Head of caudate nucleus (tissue), 42 donors: Measurements from ENCODE around the gene NAXD.
"Not testable (repeated sequence)": the region's sequence is repeated elsewhere in the genome, so short reads cannot be mapped to it uniquely, and the experiment has no call there.

Experiments
- DNase-seq, 42 donors: peaks; one replicate each; pipeline versions ENCODE4 v3.0.0 to v3.0.0-alpha.2; 2020 to 2021; ENCODE audit warnings: mixed read lengths in 7 of 42
- intact Hi-C: fragments of 100-400 bp; cut with DNase I; formaldehyde crosslinking; loops from one replicate; pipeline ENCODE4 v1.15.0; 2022

The NAXD gene

GRCh38 chr13:110651726-110652230, 36.4 kb downstream of the NAXD start:
- DNase-seq = peak in 1 of 42 donors; percentile 20
- intact Hi-C loops = no loop called here

DNA sequence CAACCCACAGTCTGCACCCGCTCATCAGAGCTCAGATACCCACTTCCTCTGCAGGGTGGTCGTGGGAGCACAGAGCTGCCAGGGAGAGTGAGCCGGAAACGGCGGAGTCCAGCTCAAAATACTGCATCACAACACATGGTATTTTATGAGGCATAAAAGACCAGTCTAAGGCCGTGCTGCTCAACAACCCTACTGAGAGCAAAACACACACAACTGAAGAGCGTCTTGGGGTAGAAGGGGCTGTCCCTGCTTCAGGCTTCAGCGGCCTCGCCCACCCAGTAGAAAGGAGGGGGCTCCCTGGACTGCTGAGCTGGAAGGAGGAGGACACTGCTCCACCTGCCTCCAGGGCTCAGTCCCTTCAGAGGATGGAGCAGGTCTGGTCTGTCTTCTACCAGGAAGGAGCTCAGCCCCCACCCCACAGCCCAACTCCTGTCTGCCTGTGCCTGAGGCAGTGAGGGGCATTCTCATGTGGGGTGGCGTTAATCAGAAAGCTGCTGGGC, 36.9 kb downstream of the NAXD start:
- intact Hi-C loops = no loop called here
- DNase-seq = peak in 1 of 42 donors; percentile 15

GRCh38 chr13:110652764-110653163, 37.4 kb downstream of the NAXD start:
- DNase-seq = no peak
- intact Hi-C loops = no loop called here

GRCh38 chr13:110653271-110653670, 37.9 kb downstream of the NAXD start:
- intact Hi-C loops = no loop called here
- DNase-seq = no peak

DNA sequence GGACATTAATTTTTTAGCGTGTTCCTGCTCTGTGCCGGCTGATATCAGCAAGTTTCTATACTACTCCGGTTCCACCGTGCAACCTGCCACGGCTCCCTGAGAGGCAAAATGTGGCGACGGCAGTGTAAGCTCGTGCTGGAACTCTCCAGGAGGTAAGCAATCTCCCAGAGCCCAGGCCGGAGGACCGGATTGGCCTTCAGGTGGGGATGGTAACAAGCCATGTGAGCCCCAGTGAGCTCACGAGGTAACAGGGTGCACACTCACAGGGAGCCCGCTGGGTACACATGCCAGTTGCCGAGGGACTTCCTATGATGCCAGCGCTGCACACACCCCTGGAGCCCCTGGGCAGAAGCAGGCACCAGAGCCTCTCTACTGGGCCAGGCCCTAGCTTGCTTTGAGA, 38.5 kb downstream of the NAXD start:
- no peak for DNase-seq
- intact Hi-C loops = no loop called here

- DNase-seq = peak in 2 of 42 donors; percentile 7 to 25
- intact Hi-C loops = no loop called here
Measured at GRCh38 chr13:110657196-110657595, 41.9 kb downstream of the NAXD start.

DNA sequence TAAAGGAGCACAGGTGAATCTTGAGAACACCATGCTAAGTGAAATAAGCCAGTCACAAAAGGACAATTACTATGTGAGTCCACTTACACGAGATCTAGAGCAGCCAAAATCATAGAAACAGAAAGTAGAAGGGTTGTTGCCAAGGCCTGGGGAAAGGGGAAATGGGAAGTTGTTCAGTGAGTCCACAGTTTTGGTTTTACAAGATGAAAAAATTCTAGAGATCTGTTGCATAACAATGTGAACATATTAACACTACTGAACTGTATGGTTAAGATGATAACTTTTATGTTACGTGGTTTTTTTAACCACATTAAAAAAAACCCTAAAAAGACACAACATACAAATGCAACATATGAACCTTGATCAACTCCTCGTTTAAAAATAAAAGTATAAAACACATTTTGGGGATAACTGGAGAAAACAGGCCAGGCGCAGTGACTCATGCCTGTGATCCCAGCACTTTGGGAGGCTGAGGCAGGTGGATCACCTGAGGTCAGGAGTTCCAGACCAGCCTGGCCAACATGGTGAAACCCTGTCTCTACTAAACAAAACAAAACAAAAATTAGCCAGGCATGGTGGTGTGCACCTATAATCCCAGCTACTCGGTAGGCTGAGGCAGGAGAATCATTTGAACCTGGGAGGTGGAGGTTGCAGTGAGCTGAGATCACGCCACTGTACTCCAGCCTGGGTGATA, 43.0 kb downstream of the NAXD start:
- DNase-seq = peak in 1 of 42 donors; percentile 22
- intact Hi-C loops = not testable (repeated sequence)

DNA sequence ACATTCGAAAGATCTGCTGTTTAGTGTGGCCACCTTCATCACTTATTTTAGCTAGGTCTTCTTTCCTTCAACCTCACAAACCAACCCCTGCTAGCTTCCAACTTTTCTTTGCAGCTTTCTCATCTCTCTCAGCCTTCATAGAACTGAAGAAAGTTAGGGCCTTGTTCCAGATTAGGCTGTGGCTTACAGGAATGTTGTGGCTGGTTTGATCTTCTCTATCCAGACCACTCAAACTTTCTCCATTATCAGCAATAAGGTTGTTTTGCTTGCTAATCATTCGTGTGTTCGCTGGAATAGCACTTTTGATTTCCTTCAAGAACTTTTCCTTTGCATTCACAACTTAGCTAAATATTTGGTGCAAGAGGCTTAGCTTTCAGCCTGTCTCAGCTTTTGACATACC, 45.9 kb downstream of the NAXD start:
- no peak for DNase-seq
- intact Hi-C loops = no loop called here

DNA sequence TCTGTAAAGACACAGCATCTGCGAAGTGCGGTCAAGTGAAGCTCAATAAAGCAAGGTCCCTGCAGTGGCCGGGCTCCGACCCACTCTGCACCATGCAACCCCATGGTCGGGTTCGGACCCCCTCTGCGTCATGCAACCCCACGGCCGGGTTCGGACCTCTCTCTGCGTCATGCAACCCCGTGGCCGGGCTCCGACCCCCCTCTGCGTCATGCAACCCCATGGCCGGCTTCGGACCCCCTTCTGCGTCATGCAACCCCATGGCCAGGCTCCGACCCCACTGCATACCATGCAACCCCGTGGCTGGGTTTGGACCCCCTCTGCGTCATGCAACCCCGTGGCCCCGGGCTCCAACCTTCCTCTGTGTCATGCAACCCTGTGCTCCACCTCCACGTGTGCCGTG, 46.7 kb downstream of the NAXD start:
- peak in 3 of 42 donors; percentile 6 to 33 (median 8) for DNase-seq
- intact Hi-C loops = no loop called here

- intact Hi-C loops = no loop called here
- DNase-seq = peak in 1 of 42 donors; percentile 30
Measured at GRCh38 chr13:110662777-110663443, 47.6 kb downstream of the NAXD start.

- intact Hi-C loops = no loop called here
Measured at GRCh38 chr13:110663491-110663890, 48.1 kb downstream of the NAXD start.

DNA sequence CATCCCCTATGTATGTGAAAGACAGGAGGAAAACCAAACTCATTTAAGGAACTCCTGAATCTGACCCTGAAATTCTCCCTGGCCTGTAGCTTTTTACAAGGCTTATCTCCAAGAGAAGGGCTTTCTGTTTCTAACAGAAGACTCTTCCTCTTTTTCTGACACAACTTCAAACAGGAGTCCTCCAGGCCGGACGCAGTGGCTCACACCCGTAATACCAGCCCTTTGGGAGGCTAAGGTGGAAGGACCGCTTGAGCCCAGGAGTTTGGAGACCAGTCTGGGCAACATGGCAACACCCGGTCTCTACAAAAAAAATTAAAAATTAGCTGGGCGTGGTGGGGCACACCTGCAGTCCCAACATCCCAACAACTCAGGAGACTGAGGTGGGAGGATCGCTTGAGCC, 48.7 kb downstream of the NAXD start:
- no peak for DNase-seq
- intact Hi-C loops = no loop called here

More at GRCh38 chr13:110663491-110663890, 48.1 kb downstream of the NAXD start:
- DNase-seq = no peak

GRCh38 chr13:110664673-110665072, 49.3 kb downstream of the NAXD start:
- intact Hi-C loops = no loop called here
- DNase-seq = no peak

- peak in 3 of 42 donors; percentile 4 to 33 (median 15) for DNase-seq
- intact Hi-C loops = no loop called here
Measured at GRCh38 chr13:110665491-110666254, 50.3 kb downstream of the NAXD start.

- DNase-seq = no peak
- intact Hi-C loops = no loop called here
Measured at GRCh38 chr13:110666255-110666533, 50.8 kb downstream of the NAXD start.

DNA sequence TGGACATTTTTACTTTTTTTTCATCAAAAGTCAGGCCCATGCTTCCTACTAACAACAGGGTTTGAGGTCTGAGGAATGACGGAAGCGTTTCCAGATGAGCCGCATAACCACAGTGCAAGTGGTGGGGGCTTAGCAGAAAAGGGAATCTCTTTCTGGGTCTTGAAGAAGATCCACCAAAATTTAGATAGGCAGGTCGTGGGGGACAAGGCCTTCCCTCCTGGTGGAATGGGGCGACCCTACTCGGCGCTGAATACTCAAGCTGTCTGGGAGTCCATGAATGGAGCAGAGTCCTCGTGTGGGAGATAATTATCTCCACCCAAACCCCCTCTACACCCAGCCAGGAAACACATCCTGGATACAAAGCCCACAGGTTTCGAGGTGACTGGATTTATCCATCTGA, 53.7 kb downstream of the NAXD start:
- DNase-seq = peak in 2 of 42 donors; percentile 6 to 27
- intact Hi-C loops = no loop called here

- peak in 1 of 42 donors; percentile 3 for DNase-seq
- intact Hi-C loops = not testable (repeated sequence)
Measured at GRCh38 chr13:110669814-110670213, 54.5 kb downstream of the NAXD start.

DNA sequence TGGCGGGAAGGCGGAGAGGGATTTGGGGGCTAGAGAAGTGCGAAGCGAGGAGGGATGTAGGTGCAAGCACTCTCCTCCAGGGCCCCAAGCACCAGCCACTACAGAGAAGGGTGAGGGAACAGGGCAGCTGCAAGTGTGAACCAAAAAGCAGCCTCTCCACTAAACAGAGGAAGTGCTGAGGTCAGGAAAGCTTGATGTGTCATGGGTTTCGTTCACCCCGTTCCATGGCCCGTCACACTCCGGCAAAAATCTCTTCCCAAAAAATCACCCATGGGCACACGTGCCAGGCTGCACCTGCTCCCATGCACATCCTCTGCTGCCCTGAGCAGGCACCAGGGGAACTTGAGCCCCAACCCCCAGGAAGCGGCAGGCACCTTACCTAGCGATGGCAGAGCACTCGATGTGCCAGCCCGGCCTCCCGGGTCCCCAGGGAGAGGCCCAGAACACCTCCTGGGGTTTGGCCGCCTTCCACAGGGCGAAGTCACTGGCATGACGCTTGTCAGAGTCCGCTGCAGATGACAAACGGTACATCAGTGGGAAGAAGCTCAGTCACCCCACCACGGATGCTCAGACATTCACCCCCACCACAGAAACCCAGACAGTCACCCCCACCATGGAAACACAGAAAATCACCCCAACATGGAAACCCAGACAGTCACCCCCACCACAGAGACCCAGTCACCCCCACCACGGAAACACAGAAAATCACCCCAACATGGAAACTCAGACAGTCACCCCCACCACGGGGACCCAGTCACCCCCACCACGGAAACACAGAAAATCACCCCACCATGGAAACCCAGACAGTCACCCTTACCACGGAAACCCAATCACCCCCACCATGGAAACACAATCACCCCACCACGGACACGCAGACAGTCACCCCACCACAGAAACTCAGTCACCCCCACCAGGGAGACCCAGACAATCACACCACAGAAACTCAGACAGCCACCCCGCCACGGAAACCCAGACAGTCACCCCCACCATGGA, 61.5 kb downstream of the NAXD start:
- DNase-seq = peak in 2 of 42 donors; percentile 20 to 31

More for the DNA sequence above, 61.5 kb downstream of the NAXD start:
- intact Hi-C loops = no loop called here
